ENCODE results near the gene INTS11. TPM values are rescaled to one million over a fixed set of nuclear protein-coding genes. Genes with fewer than 3 reads are reported as not detected.

Gene INTS11
- total and polyA plus RNA-seq, 10 of the 15 experiments (the other 5 are each of a cell fraction or from before 2014, with no cell fraction given): 2.5 to 117 (median 77.7) TPM

- Histone ChIP-seq H3K79me2 (ENCODE audit: control insufficient read depth, insufficient read depth, low read length) (no peaks in the 10 kb centered on the region), H3K4me1 (ENCODE audit: control insufficient read depth, insufficient read depth, low read length) (peaks cover 5% of the 10 kb centered on the region), H3K36me3 (ENCODE audit: control insufficient read depth in 2 of 2, insufficient read depth in 2 of 2, low read length in 1 of 2) (no peaks in the 10 kb centered on the region), H3K4me2 (ENCODE audit: control insufficient read depth, insufficient read depth) (0 out of 2 replicates have a peak overlapping the region, but pooled peaks have one; percentile 3), H3K27me3 (replicated peaks in 1 of 2; ENCODE audit: control insufficient read depth in 2 of 2, insufficient read depth in 2 of 2, low read length in 1 of 2) (peaks cover 0 to 1% of the 10 kb centered on the region in 2 experiments; a peak in 2 of 4 replicates), H3K9ac (ENCODE audit: control insufficient read depth, insufficient read depth, low read length) (no peak overlapping the region), H3K4me3 (no peak overlapping the region), H3K27ac (ENCODE audit: control insufficient read depth, insufficient read depth) (no peak overlapping the region), H3K9me3 (replicated peaks; ENCODE audit: control insufficient read depth, insufficient read depth, low read length) (no peaks in the 10 kb centered on the region), H4K20me1 (ENCODE audit: control insufficient read depth, insufficient read depth) (no peaks in the 10 kb centered on the region), H2AFZ (ENCODE audit: control insufficient read depth, low read depth, low read length) (no peak overlapping the region)
- CTCF ChIA-PET: interaction anchor here (1.7 kb wide), 1 partner anchor 12 kb away, joined by 8 read pairs; no protein-coding TSS in a partner anchor
- intact Hi-C loops (cut with micrococcal nuclease; ENCODE audit: unreplicated experiment) (no loop called here), in situ Hi-C loops (cut with MboI) (no loop called here)
- 10% methylated on average over 6 of the region's 6 CpGs for WGBS (ENCODE audit: insufficient coverage, insufficient replicate concordance, low lambda C conversion rate, missing lambda C conversion rate)
- no peak for DNase-seq (ENCODE audit: low read depth, low spot score)
- SMC1A ChIA-PET (ENCODE audit: uncharacterized antibody, unreplicated experiment): no interaction called here
- peak; percentile 65 for ATAC-seq
- RAD21 ChIA-PET (ENCODE audit: unreplicated experiment): no interaction called here
- POLR2A ChIA-PET: no interaction called here
- TF ChIP-seq PAX5 (IDR thresholded peaks at IDR 0.05; ENCODE audit: borderline replicate concordance, low read depth, low read length) (peak; percentile 76), ETV6 (conservative IDR thresholded peaks at IDR 0.05 in 1 of 2, IDR thresholded peaks at IDR 0.05 in 1 of 2; ENCODE audit: borderline replicate concordance in 1 of 2, low read depth in 1 of 2) (no peak), MTA2 (IDR thresholded peaks at IDR 0.05; ENCODE audit: low read depth) (0 out of 2 replicates have a peak, but pooled peaks have one; percentile 12), RUNX3 (IDR thresholded peaks at IDR 0.05; ENCODE audit: low read length) (peak; percentile 76)
- BruUV-seq (replicated peaks): no TSS peak
- no peak for FAIRE-seq
These were observed 34.8 kb upstream of the INTS11 start for GRCh38 chr1:1359308-1359663.

- Histone ChIP-seq H4K20me1 (ENCODE audit: control insufficient read depth, insufficient read depth) (no peaks in the 10 kb centered on the region), H3K27ac (ENCODE audit: control insufficient read depth, insufficient read depth) (no peak within 1 kb of the TSS), H3K27me3 (replicated peaks in 1 of 2; ENCODE audit: control insufficient read depth in 2 of 2, insufficient read depth in 2 of 2, low read length in 1 of 2) (peaks cover 0 to 1% of the 10 kb centered on the region in 2 experiments; a peak in 2 of 4 replicates), H2AFZ (ENCODE audit: control insufficient read depth, low read depth, low read length) (no peak within 1 kb of the TSS), H3K9ac (ENCODE audit: control insufficient read depth, insufficient read depth, low read length) (no peak within 1 kb of the TSS), H3K4me1 (ENCODE audit: control insufficient read depth, insufficient read depth, low read length) (peaks cover 5% of the 10 kb centered on the region), H3K4me2 (ENCODE audit: control insufficient read depth, insufficient read depth) (peak within 1 kb of the TSS; percentile 33; the same call in 1 of the 2 replicates), H3K4me3 (no peak within 1 kb of the TSS), H3K36me3 (ENCODE audit: control insufficient read depth in 2 of 2, insufficient read depth in 2 of 2, low read length in 1 of 2) (no peaks in the 10 kb centered on the region), H3K79me2 (ENCODE audit: control insufficient read depth, insufficient read depth, low read length) (no peaks in the 10 kb centered on the region), H3K9me3 (replicated peaks; ENCODE audit: control insufficient read depth, insufficient read depth, low read length) (no peaks in the 10 kb centered on the region)
- no TSS peak for BruUV-seq (replicated peaks)
- TF ChIP-seq USF1 (IDR thresholded peaks at IDR 0.05; ENCODE audit: borderline replicate concordance, extremely low read length, insufficient read depth, low read depth, low read length): peak; percentile 20
- TF ChIP-seq HCFC1 (IDR thresholded peaks at IDR 0.05; ENCODE audit: low read length): no peak
- in situ Hi-C loops (cut with MboI) (no loop called here), intact Hi-C loops (cut with micrococcal nuclease; ENCODE audit: unreplicated experiment) (no loop called here)
- POLR2A ChIA-PET: no interaction called here
- CTCF ChIA-PET: interaction anchor here (1.7 kb wide), 1 partner anchor 13 kb away, joined by 8 read pairs; no protein-coding TSS in a partner anchor
- FAIRE-seq (no peak), DNase-seq (ENCODE audit: low read depth, low spot score) (no peak), ATAC-seq (peak; percentile 44)
- RAD21 ChIA-PET (ENCODE audit: unreplicated experiment): no interaction called here
- WGBS (ENCODE audit: insufficient coverage, insufficient replicate concordance, low lambda C conversion rate, missing lambda C conversion rate): 9% methylated on average over 29 of the region's 29 CpGs
- SMC1A ChIA-PET (ENCODE audit: uncharacterized antibody, unreplicated experiment): no interaction called here
These were observed 34.2 kb upstream of the INTS11 start, which contains the start of gene MXRA8 for GRCh38 chr1:1358433-1359271. Gene MXRA8 (minus strand): TSS chr1:1358555. CDS start chr1:1358504, 51 bp downstream.
